ENCODE measurements around the gene CCKAR.
"Not testable (repeated sequence)": the region's sequence is repeated elsewhere in the genome, so short reads cannot be mapped to it uniquely, and the experiment has no call there.

The CCKAR gene, protein sequence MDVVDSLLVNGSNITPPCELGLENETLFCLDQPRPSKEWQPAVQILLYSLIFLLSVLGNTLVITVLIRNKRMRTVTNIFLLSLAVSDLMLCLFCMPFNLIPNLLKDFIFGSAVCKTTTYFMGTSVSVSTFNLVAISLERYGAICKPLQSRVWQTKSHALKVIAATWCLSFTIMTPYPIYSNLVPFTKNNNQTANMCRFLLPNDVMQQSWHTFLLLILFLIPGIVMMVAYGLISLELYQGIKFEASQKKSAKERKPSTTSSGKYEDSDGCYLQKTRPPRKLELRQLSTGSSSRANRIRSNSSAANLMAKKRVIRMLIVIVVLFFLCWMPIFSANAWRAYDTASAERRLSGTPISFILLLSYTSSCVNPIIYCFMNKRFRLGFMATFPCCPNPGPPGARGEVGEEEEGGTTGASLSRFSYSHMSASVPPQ

GRCh38 chr4:26490111-26490959 lies at the start of gene CCKAR:
CCKAR (minus strand) TSS chr4:26490484; CDS start chr4:26490267, 217 bp downstream.
- no peak for DNase-seq

- DNase-seq = no peak
Measured at GRCh38 chr4:26533685-26534084, 43.4 kb upstream of the CCKAR start.

DNA sequence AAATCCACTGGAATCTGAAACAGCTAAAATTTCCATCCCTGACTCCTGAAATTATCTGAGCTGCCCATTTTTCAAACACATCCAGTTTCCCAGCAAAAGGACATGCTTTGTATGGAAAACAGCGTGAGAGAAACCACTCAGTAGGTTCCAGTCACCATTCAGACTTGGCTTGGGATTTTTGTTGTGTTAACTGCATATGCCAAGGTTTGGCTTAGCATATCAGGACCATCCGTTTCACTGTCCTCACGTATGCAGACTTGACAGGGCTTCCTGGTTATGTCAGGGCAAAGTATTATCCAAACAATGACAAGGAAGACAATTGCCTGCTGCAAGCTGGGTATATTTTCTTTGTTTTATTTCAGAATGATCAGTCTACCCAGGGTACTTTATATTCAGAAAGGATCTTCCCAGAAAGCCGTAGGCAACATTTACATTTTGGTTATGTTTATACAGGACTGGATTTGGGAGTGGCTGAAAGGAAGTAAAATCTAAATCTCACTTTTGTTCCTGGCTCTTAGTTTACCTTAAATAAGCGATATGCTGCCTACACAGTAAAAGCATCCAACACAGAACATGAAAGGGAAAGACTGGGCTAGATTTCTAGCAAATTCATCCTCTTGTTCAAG lies 41.3 kb upstream of the CCKAR start:
- no peak for DNase-seq

- no peak for DNase-seq
Measured at GRCh38 chr4:26530099-26530498, 39.8 kb upstream of the CCKAR start.

DNA sequence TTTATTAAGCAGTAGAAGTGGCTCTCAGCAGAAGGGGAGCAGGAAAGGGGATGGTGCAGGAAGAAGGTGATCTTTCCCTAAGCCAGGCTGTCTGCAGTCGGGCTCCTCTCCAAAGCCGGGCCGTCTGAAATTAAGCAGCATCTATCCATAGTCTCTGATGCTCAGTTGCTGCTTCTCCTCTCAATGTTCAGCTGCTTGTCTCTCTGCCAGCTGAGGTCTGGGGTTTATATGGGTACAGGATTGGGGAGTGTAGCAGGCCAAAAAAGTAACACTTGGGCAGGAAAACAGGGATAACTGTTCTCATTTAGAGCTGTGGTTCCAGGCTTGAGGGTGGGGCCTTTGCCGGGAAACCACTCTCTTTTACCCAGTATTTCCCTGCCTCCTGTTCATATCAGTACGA lies 39.2 kb upstream of the CCKAR start:
- no peak for DNase-seq

DNA sequence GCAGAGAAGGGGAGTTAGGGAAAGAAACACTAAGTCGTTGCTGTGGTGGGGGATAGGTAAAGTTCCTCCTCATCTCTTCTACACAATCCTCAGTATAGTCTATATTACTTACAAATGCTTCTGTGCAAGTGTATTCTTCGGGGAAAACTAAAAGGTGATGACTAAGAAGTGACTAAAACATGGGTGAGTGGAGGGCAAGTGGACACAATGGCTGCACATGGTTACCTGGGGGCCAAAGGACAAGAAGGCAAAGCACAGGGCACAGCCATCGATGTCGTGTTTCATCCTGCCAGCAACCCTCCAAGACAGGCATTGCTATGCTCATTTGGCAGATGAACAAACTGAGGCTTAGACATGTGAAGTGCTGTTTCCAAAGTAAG lies 35.5 kb upstream of the CCKAR start:
- no peak for DNase-seq

- no peak for DNase-seq
Measured at GRCh38 chr4:26525136-26525770, 35.0 kb upstream of the CCKAR start.

DNA sequence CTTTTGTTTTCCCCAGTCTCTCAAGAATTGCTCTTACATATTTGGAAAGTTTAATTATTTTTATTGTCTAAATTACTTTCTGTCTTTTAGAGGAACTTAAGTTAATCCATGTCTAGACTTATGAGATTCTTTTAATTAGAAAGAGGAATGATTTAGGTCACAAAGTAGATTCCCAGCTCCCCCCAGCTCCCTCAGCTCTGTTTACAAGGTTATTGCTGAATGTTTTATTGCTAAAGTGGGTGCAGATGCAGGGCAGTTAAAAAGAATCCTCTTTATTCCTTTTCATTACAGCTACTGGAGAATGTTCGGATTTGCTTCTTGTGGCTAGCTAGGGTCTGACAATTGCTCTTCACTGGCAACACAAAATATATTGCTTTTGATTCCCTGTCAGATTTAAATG lies 33.7 kb upstream of the CCKAR start:
- no peak for DNase-seq

DNA sequence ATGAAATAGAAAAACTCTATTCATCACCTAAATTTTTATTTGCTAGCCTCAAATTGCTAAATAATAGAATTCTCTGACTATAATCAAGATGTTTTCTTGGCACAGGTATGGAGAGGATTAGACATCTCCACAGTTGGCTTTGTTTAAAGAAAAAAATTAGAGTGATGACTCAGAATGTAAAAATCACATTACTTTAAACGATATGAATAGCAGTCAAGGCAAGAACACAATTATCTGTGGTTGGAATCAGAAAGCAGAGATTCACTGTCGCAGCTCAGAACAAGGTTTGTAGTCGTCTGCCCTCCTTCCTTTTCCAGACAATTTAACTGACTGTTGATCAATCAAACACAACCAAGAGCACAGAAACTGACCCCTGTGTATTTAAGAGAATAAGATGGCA lies 32.2 kb upstream of the CCKAR start:
- DNase-seq = no peak

DNA sequence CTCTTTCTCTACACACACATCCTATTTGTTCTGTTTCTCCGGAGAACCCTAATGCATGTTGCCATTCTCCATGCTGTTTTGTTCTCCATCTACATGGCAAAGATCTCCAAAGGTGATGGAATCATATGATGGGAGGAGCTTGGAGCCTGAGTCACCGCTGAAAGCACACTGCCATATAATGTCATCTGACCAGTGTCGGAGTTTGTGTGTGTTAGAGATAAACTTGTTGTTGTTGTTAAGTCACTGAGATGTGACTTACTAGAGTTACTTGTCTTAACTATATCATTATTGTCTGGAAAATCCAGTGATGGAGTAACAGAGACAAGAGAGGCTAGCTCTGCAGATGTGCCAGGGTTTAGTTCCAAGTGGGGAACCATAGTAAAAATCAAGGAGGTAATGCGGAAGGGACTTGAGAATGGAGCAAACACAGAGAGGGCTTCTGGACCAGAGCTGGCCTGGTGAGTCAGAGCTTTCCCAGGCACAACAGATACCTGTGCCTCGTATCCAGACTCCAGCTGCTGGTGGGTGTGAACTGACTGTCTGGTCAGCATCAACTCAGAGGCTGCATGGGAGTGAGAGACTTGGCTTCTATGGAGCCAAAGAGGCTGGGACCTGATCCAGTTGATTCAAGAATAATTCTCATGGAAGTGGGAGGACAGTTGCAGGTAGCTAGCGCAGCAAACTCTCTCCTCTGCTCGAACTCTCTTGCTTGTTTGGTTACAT lies 30.6 kb upstream of the CCKAR start:
- no peak for DNase-seq

GRCh38 chr4:26515936-26516335 lies 25.7 kb upstream of the CCKAR start:
- DNase-seq = no peak

- DNase-seq = no peak
Measured at GRCh38 chr4:26510334-26510964, 20.2 kb upstream of the CCKAR start.

DNA sequence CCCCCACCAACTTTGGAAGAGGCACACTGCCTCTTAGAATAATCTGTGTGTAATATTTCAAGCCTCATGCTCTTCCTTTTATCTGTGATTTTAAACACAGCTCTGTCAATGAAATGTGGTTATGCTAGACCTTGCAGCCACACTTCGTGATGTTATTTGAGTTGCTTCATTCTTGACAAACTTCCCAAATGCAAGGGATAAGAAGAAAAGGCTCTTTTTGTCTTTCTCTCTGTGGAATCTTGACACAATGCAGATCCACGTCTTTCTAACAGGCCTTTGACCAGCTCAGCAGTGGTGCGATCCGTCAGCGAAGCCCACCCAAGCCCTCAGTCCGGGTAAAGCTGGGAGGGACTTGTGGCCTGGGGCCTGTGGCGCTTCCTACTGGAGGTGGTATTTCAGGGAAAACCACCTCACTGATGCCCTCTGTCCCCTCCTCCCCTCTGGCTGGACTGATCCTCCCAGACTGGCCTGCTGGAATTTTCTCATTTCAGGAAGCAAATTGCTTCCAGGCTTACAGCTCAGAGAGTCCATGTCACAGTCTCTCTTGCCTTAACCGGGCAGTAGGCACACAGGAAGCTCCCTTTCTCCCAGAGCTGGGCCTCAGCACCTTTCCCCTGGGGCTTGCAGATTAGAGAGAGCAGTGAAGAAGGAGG lies 19.5 kb upstream of the CCKAR start:
- DNase-seq = no peak

GRCh38 chr4:26507286-26507685 lies 17.0 kb upstream of the CCKAR start:
- no peak for DNase-seq

DNA sequence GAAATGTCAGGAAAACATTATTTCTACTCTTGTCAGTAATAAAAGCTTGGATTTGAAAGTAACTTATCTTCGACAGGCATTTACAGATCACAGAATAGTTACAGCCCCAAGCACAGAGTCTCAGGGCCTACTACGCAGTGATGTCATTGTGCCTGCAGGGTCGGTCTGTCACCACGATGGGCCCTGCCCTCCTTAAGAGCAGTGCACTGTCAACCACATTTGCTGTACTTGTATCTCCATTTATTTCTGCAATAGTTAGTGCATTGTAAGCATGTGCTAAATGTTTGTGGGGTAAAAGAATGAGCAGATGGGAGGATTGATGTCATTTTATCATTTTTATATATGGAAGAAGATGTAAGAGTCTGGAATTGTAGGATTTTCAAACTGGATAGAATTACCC lies 13.6 kb upstream of the CCKAR start:
- no peak for DNase-seq

DNA sequence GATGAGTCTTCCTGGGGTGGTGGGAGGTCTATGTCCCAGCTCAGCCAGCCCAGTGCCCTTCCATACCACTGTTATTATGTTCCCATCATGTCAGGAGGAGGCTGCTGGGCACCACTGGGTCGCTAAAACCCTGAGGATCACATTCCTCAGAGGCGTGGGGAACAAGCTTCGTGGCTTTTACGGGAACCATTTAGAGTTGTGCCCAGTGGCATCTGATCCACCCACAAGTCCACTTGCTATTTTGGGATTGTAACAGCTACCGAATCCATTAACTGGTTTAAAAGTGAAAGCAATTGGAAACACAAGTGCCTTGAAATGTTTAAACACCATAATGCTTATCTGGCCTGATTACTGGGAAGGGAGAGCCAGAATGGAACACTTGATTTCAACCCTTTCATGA lies 13.1 kb upstream of the CCKAR start:
- DNase-seq = no peak

DNA sequence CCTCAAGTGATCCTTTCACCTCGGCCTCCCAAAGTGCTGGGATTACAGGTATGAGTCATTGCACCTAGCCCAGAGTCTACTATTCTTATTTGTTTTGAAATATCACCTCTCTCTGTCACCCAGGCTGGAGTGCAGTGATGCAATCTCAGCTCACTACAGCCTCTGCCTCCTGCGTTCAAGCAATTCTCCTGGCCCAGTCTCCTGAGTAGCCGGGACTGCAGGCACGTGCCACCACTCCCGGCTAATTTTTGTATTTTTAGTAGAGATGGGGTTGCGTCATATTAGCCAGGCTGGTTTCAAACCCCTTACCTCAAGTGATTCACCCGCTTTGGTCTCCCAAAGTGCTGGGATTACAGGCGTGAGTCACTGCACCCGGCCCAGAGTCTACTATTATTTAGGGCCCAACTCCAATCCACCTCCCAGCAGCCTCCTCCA lies 10.3 kb upstream of the CCKAR start:
- DNase-seq = not testable (repeated sequence)

- DNase-seq = peak in 1 of 2 experiments; percentile 10
Measured at GRCh38 chr4:26496207-26496783, 6.0 kb upstream of the CCKAR start.

DNA sequence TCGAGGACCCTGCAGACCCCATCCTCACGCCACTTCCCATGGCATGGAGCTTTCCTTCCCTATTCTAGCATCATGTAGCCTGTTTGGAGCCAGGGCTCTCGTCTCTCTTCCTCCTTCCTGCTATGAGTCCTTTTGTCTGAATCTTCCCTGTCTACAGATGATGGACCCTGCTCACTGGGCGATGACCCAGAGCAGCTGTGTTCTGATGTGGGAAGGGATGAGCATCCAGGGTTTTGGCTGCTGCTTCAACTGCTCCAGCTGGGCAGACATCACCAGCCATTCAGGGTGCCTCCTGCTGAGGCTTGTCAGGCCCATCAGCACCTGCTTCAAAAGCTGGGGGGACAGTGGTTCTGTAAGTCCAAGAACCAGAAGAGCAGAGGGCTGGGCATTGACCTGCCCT lies 3.2 kb upstream of the CCKAR start:
- DNase-seq = no peak

- DNase-seq = no peak
Measured at GRCh38 chr4:26491449-26492170, 1.3 kb upstream of the CCKAR start.

Measured in NCI-H526 (cell line).